Activated naive CD4-positive, alpha-beta T cell treated with Interleukin-2 at 50 U/mL for 16 hours (primary cell): Measurements from ENCODE around the gene ZNF24.
A peak's percentile ranks its signal among the peaks of the same experiment; 100 is the strongest.

ENCODE experiments used
- DNase-seq: peaks from one replicate; pipeline ENCODE4 v3.0.0-alpha.2; 2020

ZNF24 gene

GRCh38 chr18:35343936-35344735 lies at the start of gene ZNF24:
ZNF24 (minus strand) TSS chr18:35344420; CDS start chr18:35340650, 3,770 bp downstream.
- DNase-seq, result peak; percentile 94

GRCh38 chr18:35393716-35394115 lies 49.5 kb upstream of the ZNF24 start:
- no peak for DNase-seq

GRCh38 chr18:35392375-35392774 lies 48.2 kb upstream of the ZNF24 start:
- no peak for DNase-seq

GRCh38 chr18:35390951-35391700 lies 46.9 kb upstream of the ZNF24 start:
- no peak for DNase-seq

GRCh38 chr18:35389095-35389618 lies 44.9 kb upstream of the ZNF24 start:
- no peak for DNase-seq

- DNase-seq, result no peak
Observed at GRCh38 chr18:35387152-35387571, 42.9 kb upstream of the ZNF24 start.

GRCh38 chr18:35386600-35387100 lies 42.4 kb upstream of the ZNF24 start:
- DNase-seq, result peak; percentile 54

- DNase-seq, result no peak
Observed at GRCh38 chr18:35383136-35383535, 38.9 kb upstream of the ZNF24 start.

- DNase-seq, result no peak
Observed at GRCh38 chr18:35379421-35379820, 35.2 kb upstream of the ZNF24 start.

GRCh38 chr18:35378574-35378896 lies 34.3 kb upstream of the ZNF24 start:
- DNase-seq, result no peak

- no peak for DNase-seq
Observed at GRCh38 chr18:35377875-35378573, 33.8 kb upstream of the ZNF24 start.

- peak; percentile 74 for DNase-seq
Observed at GRCh38 chr18:35376742-35377695, 32.8 kb upstream of the ZNF24 start, which contains the start of gene ZNF396. ZNF396 (minus strand) TSS chr18:35377337; CDS start chr18:35374292, 3,045 bp downstream.

GRCh38 chr18:35376393-35376741 lies 32.1 kb upstream of the ZNF24 start:
- DNase-seq, result peak; percentile 13

- DNase-seq, result no peak
Observed at GRCh38 chr18:35374708-35375107, 30.5 kb upstream of the ZNF24 start.

GRCh38 chr18:35371412-35372195 lies 27.4 kb upstream of the ZNF24 start:
- no peak for DNase-seq

GRCh38 chr18:35369126-35369525 lies 24.9 kb upstream of the ZNF24 start:
- no peak for DNase-seq

- no peak for DNase-seq
Observed at GRCh38 chr18:35368595-35368994, 24.4 kb upstream of the ZNF24 start.

- DNase-seq, result no peak
Observed at GRCh38 chr18:35362531-35362930, 18.3 kb upstream of the ZNF24 start.

- DNase-seq, result no peak
Observed at GRCh38 chr18:35361570-35362321, 17.5 kb upstream of the ZNF24 start.

- peak; percentile 59 for DNase-seq
Observed at GRCh38 chr18:35355140-35355618, 11.0 kb upstream of the ZNF24 start.
